GM18502 (cell line): ENCODE measurements around the gene USP25.

Experiments
- ATAC-seq: cut with Tn5 transposase; IDR thresholded peaks from one replicate; pipeline ENCODE4 v1.9.1; 2021; ENCODE audit warnings: mild to moderate bottlenecking; ENCODE audit not compliant: unreplicated experiment, poor library complexity

The USP25 gene

GRCh38 chr21:15843766-15844165 lies 114.0 kb downstream of the USP25 start:
- ATAC-seq = no peak

GRCh38 chr21:15848634-15849560 lies 119.1 kb downstream of the USP25 start:
- no peak for ATAC-seq

DNA sequence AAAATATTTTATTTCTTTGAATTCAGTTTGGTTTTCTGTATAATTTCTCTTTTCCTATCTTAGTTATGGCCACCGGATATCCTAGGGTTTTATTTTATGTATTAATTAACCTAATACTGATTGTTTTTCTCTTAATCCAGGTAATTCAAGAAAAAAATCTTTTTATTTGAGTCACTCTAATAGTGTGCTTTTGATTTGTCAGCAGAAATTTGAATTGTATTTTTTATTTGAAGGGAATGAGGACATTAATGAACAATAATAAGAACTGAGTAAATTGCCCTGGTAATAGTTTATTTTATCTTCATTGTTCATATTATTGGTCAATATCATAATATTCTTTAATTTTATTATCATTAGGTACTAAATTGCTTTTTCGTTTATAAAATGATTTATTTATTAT lies 120.1 kb downstream of the USP25 start:
- ATAC-seq = no peak

DNA sequence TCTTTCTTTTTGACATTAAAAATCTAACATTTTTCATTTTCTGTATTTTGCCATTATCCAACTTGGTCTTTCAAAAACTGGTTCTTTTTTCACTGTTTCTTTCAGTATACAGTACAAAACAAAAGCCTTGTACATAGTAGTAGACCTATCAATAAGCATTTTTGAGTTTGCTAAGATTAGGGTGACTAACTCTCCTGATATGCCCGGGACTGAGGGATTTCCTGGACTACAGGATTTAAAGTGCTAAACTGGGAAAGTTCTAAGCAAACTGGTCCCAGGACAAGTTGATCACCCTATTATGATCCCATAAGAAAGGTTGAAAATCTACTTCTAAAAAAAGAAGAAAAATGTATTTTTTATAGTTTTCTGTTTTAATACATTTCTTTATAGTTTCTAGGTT lies 120.9 kb downstream of the USP25 start:
- ATAC-seq = no peak

- no peak for ATAC-seq
Observed at GRCh38 chr21:15852146-15852545, 122.4 kb downstream of the USP25 start.

DNA sequence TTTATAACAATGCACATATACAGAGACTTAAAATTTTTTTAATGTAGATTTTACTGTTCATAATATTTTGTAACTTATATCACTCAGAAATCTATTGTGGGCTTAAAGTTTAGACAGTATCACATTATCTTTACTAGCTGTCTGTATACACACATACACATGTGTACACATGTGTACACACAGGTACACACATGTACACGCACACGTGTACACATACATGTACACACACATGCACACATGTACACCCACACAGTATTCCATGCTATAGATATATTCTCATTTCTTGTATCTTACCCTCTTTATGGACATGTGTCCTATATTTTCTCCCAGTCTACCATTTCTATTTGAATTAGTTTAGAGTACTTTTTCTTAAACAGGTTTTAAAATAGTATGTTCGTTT lies 123.3 kb downstream of the USP25 start:
- ATAC-seq = no peak

- no peak for ATAC-seq
Observed at GRCh38 chr21:15856813-15857212, 127.0 kb downstream of the USP25 start.

DNA sequence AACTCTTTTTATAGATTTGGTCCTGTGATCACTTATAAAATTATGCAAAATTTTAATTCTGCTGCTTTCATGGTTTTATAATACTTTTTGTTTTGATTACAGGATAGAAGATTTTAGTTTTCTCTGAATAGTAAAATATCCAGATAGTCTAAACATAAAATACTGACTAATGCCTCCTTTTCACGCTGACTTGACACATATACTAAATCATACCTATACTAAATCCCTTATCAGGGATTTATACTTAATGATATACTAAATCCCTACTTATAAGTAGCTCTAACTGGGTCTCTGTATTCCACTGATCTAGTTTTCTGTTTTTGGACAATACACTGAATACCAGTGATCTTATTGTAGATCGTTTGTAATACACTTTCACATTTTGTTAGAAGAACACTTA lies 128.0 kb downstream of the USP25 start:
- ATAC-seq = no peak

- no peak for ATAC-seq
Observed at GRCh38 chr21:15860541-15860940, 130.8 kb downstream of the USP25 start.

- no peak for ATAC-seq
Observed at GRCh38 chr21:15868940-15869339, 139.2 kb downstream of the USP25 start.

- peak; percentile 61 for ATAC-seq
Observed at GRCh38 chr21:15870819-15871218, 141.0 kb downstream of the USP25 start.

- ATAC-seq = no peak
Observed at GRCh38 chr21:15872236-15872635, 142.5 kb downstream of the USP25 start.

DNA sequence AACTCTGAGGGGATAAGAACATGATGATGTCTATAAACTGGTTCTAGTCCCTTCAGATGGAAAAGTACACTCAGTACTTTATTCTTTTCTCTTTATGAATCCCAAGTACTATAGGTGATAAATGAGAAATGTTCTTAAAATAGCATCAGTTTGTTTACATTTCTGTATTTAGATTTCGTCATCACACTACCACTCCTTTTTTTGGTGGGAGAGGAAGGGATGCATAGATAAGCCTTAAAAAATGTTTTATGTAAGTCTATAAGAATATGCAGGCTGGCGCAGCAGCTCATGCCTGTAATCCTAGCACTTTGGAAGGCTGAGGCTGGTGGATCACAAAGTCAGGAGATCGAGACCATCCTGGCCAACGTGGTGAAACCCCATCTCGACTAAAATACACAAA lies 144.8 kb downstream of the USP25 start:
- no peak for ATAC-seq

GRCh38 chr21:15875286-15875685 lies 145.5 kb downstream of the USP25 start:
- no peak for ATAC-seq

DNA sequence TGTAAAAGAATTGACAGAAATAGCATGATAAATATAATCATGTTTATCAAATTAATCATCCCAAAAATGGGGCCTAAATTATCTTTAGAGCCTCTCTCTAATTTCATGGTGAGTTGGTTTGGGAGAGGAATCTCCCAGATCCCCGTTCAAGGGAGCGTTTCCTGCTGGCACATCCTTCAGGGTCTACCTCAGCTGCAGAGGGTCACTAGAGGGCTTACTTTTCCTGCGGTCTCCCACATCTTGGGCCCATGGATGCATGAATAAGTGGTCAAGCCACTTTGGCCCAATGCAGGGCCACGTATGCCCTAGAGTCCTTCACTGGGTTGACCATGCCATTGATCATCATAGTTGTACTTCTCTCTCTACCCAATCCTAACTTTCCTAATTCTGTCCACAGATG lies 164.1 kb downstream of the USP25 start:
- no peak for ATAC-seq

DNA sequence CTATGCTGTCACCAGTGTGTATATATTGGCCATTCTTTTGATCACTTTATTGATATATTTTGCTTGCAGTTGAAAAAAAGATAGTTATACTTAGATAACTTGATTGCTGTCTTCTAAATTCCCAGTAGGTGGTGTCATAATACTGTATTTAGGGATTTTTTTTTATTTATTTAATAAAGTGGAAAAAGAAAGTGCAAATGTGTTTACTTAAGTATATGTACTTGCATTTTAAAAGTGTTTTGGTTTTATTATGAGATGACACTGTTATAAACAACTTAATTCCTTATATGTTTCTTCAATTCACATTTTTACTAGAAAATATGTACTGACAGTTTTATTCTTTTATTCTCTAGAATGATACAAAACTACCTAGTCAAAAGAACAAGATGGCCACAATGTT lies 164.8 kb downstream of the USP25 start:
- no peak for ATAC-seq

GRCh38 chr21:15895142-15896106 lies 165.6 kb downstream of the USP25 start:
- no peak for ATAC-seq

GRCh38 chr21:15896501-15896900 lies 166.7 kb downstream of the USP25 start:
- no peak for ATAC-seq

DNA sequence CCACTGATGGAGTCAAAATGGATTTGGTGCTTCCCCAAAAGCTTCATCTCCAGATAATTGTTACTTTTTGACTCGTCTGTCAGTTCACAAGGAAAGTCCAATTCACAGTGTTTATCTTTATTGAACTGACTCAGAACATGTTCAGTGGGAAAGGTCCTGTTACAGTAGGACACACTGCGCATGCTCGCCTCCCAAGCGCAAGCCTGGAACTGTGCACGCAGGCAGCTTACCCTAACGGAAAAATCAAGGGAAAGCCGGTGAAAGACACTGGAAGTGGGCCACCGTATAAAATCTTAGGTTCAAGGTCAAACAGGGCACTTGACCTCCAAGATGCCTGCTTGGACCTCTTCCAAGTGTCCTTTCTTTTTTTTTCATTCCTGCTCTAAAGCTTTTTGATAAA lies 174.6 kb downstream of the USP25 start:
- ATAC-seq = no peak

DNA sequence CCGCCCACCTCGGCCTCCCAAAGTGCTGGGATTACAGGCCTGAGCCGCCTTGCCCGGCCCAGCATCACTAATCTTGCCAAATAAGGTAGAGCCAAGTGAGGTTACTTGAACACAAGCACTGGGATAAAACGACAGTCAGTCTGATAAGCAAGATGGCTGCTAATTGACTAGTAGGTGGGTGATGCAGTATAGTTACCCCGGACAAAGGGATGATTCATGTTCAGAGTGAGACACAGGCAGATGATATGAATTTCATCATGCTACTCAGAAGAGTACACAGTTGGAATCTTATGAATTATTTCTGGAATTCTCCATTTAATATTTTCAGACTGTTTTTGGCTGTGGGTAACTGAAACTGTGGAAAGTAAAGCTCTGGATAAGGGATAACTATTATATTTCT lies 178.4 kb downstream of the USP25 start:
- no peak for ATAC-seq

DNA sequence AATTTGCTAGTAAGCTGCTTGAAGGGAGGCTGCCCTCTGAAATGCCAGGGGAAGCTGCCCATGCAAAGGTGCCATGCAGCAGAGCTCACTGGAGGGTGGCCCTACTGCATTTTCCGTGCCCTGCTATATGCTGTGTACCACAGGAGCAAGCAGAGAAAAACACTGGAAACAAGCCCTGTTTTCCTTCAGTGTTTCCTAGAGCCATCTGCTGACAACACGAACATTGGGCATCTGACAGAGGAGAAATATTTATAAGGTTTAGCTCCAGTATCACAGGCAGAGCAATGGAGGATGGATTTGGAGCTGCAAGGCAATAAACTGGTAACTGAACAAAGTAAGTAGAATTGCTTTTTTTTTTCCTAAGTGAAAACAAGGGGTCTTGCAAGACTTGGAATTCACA lies 198.4 kb downstream of the USP25 start:
- no peak for ATAC-seq
